ENCODE data around the gene GOLM1.

DNA sequence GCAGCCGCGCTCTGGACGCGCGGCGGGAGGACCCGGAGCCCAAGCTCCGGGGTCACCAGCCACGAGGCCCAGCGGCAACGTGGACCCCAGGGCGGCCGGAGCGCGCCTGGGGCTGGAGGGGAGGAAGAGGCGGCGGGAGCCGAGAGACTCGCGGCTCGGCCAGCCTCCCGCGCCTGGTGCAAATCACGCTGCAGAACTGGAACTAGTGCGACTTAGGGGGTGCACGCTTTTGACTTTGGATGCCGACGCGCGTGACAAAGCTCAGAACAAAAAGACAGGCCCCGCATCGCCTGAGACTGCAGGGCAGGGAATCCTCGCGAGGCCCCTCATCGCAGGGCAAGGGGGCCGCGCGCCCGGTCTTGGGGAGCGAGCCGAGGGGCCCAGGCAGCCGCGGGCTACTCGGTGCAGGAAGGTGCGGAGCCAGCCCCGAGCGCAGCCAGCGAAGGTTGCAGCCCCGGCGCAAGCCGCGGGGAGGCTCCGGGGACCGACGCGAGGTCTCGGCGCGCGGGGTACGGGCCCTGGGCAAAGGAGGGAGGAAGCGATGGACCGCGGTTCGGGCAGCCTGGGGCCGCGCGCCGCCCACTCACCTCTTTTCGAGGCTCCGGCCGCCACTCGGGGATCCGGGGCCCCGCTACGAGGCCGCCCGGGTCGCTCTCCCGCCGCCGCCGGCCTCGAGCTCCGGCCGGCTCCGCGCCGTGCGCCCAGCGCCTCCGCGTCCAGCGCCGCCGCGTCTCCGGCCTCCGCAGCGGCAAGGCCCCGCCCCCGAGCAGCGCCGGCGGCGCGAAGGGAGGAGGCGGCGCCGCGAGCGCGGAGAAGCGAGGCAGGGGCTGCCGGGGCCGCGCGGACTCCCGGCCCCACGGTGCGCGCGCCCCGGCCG lies at the start of gene GOLM1:
- TF ChIP-seq CREB1 (IDR thresholded peaks at IDR 0.05; ENCODE audit: low read depth) (no peak), YY1 (IDR thresholded peaks at IDR 0.05; ENCODE audit: low read depth) (no peak), CEBPB (IDR thresholded peaks at IDR 0.05) (no peak)

All from Ishikawa (cell line).